ENCODE results near the gene RTKN2.
"Not testable (repeated sequence)": the region's sequence is repeated elsewhere in the genome, so short reads cannot be mapped to it uniquely, and the experiment has no call there.

The RTKN2 gene, protein sequence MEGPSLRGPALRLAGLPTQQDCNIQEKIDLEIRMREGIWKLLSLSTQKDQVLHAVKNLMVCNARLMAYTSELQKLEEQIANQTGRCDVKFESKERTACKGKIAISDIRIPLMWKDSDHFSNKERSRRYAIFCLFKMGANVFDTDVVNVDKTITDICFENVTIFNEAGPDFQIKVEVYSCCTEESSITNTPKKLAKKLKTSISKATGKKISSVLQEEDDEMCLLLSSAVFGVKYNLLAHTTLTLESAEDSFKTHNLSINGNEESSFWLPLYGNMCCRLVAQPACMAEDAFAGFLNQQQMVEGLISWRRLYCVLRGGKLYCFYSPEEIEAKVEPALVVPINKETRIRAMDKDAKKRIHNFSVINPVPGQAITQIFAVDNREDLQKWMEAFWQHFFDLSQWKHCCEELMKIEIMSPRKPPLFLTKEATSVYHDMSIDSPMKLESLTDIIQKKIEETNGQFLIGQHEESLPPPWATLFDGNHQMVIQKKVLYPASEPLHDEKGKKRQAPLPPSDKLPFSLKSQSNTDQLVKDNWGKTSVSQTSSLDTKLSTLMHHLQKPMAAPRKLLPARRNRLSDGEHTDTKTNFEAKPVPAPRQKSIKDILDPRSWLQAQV

DNA sequence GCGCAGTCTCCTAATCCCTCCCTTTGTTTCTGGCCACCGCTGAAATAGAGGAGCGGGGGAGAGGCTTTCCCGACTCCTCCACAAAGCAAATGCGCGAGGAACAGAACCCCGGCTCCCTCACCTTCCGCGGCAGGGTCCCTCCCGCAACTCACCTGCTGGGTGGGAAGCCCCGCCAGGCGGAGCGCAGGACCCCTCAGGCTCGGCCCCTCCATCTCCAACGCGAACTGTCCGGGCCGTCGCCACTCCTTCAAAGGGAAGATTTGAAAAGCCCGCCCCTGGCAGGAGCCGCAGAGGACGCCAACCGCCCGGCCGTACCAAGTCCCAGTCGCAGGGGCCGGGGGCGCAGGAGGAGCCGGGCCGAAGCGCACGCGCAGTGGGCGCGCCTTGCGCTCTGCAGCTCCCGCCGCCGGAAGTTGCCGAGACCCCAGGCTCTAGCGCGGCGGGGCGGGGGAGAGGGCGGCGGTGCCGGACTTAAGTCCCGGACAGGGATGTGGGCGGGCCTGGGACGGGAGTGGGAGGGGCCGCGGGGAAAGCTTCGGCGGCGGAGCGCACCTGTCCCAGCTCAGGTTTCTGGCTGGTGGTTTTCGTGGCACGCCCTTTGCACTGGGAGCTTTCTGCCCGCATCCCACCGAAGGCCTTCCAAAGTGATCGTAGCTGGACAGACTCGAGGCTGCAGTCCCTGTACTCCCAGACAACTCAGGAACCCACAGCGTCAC, at the start of gene RTKN2:
Gene RTKN2, minus strand, starts transcription at position 446 of the 716 bp plus-strand sequence. Its CDS starts 234 bp downstream, at position 212.
- DNase-seq = peak; percentile 61

DNA sequence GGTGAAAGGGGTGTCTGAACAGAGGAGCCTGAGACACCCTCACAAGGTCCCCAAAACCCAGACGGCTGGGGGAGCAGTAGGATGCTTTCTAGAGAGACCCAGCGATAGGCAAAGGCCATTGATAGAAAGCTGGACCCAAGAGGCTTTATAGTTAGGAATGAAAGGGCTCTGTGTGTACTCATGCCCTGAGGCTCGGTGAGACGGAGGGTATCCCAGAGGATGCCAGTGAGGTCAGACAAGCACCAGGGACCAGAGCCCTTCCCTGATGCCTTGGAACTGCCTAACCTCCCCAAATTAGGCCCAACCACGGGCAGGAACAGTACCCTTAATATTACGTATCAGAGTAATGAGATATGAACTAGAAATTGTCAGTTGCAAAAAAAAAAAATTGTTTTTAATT, 48.6 kb upstream of the RTKN2 start:
- no peak for DNase-seq

DNA sequence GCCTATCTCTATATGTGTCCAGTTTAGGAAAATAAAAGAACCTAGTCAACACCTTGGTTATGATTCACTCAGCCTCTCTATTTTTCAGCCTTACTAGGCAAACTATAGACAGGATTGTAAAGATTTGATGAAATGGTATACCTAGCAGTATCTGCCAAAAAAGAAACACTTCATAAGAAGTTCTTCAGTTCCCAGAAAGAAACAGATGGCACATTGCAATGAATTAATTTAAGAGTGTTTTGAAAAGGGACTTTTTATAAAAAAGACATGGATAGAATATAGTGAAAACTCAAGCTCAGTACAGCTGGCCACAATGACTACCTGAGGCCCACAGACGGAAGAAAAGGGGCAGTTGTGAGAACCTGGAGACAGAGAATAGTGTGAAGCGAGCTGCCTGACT, 40.6 kb upstream of the RTKN2 start:
- no peak for DNase-seq

DNA sequence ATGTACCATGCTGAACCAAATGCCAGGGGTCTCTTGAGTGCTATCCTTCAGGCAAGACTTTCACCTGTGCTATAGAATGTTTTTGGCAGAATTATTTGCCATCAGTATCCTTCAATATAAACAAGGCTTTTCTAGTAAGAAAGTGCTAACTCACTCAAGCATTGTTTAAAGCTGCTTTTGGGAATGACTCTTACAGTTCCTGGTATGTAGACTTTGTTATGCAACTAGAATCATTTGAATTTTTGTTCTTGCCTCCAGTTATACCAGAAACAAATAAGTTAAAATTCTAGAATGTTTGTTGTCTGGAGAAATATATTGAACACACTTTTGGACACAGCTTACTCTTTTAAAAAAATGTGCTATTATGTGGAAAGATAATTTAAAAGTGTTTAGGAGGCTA, 39.5 kb upstream of the RTKN2 start:
- DNase-seq = no peak

DNA sequence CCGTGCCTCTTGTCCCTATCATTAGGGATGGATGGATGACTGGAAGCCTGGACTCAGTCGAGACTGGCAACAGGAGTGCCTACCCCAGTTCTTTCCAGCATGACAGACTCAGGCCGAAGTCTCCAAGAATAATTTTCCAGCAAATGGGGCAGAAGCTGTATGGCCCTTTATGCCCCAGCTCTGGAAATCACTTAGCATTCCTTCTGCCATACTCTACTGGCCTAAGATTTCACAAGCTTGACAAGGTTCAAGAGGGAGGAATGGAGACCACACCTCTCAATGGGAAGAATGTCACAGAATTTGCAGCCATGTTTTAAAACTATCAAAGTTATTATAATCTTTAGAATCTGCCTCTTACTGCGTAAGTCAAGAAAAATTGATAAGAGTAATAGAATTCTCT, 39.0 kb upstream of the RTKN2 start:
- no peak for DNase-seq

DNA sequence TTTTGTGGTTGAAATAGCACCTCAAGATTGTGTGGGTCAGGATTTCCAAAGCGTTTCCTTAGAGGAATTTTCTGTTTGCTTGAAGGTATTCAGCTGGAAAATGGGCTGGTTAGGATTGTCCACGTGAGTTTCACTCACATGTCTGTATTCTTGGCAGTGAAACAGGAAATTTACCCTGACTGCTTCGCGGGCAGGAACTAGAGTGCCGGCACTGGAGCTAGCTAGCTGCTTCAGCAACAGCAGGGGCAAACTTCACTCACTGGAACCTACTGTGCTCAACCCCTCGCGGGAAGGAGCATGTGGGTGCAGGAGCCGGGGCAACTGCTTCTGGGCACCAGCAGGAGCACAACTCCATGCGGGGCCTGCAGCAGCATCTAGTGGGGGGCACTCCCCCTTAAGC, 38.0 kb upstream of the RTKN2 start:
- DNase-seq = peak; percentile 4

DNA sequence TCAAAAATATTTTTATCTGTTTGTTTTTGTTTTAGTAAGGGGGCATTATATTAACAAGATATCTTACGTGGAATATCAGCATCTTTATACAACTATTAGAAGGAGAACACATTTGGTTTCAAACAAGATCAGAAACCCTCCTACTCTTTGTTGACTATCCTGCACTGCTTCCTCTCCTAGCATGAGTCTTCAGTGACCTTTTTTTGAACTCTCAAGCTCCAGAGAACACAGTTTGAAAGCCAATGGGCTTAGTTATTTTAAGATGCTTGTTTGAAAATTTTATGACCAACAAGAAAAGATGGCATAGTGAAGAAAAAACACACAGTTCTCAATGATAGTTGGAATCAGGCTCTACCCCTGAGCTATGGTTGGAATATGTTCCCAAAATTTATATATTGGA, 37.2 kb upstream of the RTKN2 start:
- DNase-seq = no peak

DNA sequence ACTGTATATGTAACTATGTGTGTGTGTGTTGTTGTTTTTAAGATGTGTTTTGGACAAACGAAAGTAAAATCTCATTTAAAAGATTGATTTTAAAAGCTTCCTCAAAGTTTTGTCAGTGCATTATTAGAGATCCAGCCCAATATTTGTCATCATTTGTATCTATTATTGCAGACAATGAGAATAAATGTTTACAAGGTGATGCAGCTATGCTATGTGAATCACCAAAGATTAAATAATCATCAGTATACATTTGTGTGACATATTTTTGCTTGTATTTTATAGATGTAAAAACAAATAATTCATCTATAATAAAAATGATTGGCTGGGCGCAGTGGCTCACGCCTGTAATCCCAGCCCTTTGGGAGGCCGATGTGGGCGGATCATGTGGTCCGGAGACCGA, 35.3 kb upstream of the RTKN2 start:
- DNase-seq = no peak

DNA sequence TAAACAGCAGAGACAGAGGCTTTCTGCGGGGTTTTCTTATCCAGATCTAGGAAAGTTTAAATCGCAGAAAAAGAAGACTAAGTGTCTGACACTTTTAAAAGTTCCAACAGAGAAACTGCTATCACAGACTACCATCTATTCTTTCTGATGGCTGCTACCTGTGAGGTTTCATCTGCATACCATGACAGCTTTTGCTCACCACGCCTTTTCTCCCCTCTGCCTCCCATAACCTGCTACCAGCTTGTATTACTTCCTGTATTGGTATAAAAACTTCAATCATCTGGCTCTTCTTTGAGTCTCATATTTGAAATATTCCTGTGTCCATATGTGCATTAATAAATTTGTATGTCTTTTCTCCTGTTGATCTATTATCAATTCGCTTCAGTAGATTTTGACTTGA, 34.1 kb upstream of the RTKN2 start:
- DNase-seq = no peak

DNA sequence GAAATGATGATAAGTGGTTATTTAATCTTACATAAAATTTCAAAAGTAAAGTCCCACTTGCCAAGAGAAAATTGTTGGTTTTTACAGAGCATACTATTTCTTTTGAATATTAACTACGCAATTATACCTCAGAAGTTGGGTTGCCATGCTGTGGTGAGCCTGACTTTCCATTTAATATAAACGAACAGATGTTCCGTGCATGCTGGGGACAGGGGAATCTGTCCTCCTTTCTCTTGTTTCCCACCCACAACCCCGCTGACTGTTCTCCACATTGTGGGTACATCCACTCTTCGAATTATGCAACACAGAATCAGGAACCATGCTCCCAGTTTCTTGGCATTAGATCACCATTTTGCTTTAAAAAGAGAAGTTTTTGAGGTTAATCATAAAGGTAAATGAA, 29.2 kb upstream of the RTKN2 start:
- DNase-seq = no peak

DNA sequence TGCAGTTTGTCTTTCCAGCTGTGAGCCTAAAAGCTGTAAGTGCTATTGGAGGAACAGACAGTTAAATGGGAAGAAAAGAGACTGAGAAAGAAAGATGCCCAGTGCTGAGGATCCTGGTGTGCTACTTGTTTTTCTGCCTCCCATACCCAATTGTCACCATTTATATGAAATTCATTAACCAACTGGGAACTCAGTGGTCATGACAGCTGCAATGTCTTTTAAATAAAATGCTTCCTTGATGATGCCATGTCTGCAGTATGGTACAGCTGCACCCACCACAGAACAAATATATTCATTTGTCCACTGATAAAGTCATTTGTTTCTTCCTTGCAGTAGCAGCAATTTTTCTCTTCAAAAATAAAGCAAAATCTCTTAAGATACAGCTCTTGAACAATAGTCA, 15.6 kb upstream of the RTKN2 start:
- DNase-seq = no peak

DNA sequence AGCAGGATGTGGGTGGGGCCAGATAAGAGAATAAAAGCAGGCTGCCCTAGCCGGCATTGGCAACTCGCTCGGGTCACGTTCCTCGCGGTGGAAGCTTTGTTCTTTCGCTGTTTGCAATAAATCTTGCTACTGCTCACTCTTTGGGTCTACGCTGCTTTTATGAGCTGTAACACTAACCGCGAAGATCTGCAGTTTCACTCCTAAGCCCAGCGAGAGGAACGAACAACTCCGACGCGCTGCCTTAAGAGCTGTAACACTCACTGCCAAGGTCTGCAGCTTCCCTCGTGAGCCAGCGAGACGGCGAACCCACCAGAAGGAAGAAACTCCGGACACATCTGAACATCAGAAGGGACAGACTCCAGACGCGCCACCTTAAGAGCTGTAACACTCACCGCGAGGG, 12.7 kb upstream of the RTKN2 start:
- not testable (repeated sequence) for DNase-seq

DNA sequence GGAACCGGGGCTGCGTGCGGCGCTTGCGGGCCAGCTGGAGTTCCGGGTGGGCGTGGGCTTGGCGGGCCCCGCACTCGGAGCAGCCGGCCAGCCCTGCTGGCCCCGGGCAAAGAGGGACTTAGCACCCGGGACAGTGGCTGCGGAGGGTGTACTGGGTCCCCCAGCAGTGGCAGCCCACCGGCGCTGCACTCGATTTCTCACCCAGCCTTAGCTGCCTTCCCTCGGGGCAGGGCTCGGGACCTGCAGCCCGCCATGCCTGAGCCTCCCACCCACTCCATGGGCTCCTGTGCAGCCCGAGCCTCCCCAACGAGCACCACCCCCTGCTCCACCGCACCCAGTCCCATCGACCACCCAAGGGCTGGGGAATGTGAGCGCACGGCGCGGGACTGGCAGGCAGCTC, 11.7 kb upstream of the RTKN2 start:
- DNase-seq = not testable (repeated sequence)

DNA sequence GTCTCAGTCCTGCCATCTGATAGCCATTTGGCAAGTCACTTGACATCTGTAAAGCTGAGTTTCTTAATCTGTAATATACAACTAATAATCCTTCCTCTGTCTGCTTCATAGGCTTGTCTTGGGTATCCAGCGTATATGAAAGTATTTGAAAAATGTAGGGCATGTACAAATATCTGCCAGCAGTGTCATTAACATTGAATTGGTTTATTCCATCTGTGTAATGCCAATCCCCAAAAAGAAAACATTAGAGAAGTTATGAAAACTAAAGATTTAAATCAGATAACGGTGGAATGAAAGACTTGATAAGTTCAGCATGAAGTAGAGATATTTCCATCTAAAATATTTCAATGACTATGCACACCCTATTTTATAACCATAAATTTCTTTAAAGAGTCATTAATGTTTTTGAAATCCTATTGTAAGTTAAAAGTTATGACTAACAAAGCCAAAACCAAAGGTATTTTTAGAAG, 9.8 kb upstream of the RTKN2 start:
- no peak for DNase-seq

DNA sequence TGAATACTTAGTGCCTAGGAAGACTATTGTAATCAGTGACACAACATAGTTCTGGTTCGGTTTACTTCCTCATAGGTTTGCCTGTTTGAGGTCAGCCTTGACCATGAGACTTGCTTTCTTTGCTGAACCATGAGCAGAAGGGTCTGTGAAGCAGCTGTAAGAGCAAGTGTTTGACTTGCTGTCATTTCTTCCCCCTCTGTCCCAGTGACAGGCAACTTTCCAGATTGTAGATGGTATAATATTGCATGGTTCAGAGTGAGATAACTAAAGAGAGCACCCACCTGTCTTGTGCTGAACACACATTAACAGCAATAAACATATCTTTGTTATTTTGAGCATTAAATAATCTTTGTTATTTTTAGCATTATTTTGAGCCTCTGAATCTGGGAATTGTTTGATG, 9.3 kb upstream of the RTKN2 start:
- no peak for DNase-seq

DNA sequence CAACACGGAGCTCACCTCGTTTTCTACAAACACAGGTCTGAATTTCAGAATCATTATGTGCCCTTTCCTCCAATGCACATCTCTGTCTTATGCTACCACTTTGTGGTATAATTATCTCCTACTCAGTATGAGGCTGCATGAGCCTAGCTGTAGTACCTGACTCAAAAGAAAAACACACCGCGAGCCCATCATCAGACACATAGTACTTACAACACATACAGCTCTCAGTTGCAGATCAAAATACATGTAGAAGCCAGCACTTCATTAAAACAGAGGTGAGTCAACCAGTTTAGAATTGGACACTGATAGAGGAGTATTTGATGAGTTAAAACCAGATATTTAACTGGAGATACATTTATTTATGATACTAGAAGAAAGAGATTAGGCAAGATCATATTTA, 1.4 kb upstream of the RTKN2 start:
- DNase-seq = no peak

DNA sequence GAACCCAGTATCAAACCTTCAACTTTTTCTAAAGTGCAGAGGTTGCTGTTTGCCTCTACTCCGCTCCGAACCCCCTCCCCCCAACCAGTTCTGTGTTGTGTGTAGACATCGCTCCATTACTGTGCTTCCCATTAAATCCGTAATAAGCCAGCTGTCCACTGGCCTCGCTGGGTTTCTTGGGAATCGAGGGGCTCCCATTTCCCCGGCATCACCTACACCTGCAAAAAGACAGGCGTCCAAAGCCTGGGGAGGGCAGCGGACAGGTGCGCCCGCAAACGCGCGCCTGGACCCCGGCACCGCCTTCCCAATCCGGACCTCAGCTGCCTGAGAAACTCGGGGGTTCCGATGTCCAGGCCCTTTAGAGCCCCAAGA, 631 bp downstream of the RTKN2 start:
- no peak for DNase-seq

DNA sequence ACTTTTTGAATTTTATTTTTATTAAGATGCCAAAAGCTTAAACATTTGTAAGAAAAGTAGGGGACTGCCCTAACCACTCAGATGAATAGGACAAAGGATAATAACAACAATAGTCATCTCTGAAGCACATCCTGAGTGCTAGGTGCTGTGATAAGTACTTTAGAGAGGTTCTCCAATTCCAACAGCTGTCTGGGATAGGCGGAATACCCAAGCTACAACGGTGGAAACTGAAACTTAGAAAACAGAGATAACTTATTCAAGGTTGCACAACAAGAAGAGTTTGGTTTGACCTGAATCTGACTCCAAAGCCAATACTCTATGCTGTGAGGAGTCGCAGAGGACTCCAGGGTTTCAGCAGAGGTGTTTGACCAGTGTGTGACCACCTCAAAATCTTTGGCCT, 2.0 kb downstream of the RTKN2 start:
- no peak for DNase-seq

DNA sequence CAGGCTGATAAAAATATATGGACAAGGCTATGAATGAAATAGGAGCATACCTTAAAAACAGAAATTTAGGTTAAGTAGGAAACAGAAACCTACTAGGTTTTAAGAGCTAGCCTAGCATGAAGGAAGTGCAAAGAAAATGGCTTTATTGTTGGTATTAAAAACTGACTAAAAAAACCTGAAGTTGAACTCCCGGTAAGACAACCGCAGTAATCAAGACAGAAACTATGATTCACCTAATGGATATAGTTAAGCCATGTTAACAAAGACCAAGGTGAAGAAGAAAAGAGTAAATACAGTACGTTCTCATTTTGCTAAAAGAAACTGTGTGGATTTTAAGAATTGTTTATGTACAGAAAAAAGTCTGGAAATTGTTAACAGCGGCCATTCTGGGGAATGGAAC, 2.5 kb downstream of the RTKN2 start:
- DNase-seq = no peak

DNA sequence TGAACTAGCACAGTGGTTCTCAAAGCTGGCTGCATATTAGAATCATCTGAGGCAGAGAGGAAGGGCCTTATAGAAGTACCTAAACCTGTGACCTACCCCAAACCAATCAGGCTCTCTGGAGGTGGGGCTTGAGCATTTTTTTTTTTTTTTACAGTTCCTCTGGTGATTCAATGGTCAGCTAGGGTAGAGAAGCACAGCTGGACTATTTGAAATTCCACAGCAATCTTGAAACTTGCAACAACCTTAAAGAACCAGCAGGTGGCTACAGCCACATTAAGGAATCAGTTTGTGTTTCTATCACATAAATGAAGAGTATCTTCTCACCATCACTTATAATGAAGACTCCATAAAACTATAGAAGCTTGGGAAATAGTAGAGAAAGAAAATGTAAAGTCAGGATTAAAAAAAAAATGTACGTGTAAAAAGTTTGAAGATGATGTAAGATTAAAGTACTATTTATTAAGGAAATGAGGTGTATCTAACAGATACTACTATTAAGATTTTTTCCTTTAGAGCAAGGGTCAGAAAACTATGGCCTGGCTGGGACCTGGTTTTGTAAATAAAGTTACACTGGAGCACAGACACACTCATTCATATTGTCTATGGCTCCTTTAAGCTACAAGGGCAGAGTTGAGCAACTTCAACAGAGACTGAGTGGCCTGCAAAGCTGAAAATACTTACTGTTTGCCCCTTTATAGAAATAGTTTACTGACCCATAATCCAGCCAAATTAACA, 3.8 kb downstream of the RTKN2 start:
- DNase-seq = peak; percentile 24

DNA sequence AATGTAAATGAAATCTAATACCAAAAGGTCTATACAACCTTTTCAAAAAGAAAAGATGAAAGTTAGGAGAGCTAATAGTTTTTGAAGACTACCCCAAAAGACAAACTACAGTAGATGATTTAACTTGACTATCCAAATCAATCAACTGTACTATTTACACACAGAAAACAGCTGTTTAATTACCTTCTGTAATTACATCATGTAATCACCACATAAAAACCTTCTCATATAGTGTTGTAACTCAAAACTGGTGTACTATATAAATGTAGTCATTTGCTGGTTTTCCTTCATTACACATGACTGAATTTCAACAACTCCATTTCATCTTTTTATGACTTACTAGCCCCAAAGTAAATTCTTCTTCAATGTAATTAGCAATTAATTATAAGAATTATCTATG, 4.5 kb downstream of the RTKN2 start:
- DNase-seq = no peak

DNA sequence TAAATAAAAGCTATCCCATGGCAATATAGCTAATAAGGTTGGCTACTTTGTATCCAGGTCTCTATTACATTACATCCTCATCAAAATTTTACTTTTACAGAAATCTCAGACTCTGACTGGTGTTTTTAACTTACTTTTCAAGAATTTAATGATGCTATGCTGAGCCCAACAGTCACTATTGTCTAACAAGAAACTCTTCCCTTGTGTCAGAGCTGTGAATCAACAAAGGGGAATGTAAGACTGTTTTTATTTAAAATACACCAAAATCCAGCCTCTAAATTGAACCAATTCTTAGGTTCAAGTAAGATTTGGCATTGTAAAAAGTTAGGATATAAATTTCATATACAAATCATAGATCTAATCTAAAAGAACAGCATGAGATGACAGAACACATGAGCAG, 7.0 kb downstream of the RTKN2 start:
- DNase-seq = no peak

DNA sequence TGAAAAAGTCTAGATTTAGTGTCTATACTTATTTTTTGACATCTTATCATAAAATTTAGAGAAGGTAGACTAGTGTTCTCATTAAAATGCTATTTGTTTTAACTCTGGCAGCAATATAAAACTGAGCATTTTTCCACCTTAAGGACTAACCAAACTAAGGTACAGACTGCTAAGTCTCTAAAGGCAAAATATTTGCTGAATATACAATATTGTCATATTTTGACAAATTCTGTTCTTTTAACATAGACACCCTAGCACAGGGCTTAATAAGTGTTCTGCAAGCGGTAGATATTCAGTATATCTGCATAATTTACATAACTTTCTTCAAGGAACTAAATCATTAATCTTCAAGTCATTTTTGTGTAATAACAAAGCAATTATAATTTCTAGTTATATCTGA, 8.6 kb downstream of the RTKN2 start:
- DNase-seq = no peak

All from CD4-positive, alpha-beta T cell treated with Interleukin-4 for 4 hours (primary cell).